HG03571 (cell line): ENCODE results near the gene SEC22B.
"Not testable (repeated sequence)": the region's sequence is repeated elsewhere in the genome, so short reads cannot be mapped to it uniquely, and the experiment has no call there.

Experiments used
- ATAC-seq: cut with Tn5 transposase; IDR thresholded peaks from one replicate; pipeline ENCODE4 v1.9.1; 2021; ENCODE audit not compliant: unreplicated experiment

Gene SEC22B

DNA sequence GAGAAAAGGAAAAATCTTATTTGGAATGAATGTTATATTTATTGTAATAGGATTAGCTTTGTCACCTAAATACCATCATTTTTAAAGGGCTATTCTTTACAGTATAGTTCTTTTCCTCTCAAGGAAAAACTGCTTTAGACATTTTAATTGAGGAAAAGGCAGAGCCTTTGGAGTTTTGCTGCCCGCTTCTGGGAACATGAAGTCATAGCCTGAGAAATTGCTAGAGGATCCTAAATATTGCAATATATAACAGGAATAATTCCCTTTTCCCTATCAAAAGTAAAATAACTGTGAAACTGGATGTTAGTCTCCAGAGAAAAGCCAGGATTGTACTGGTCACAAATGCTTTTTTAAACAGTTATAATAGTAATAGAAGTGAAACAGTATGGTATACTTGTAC lies 30.5 kb downstream of the SEC22B start:
- not testable (repeated sequence) for ATAC-seq

DNA sequence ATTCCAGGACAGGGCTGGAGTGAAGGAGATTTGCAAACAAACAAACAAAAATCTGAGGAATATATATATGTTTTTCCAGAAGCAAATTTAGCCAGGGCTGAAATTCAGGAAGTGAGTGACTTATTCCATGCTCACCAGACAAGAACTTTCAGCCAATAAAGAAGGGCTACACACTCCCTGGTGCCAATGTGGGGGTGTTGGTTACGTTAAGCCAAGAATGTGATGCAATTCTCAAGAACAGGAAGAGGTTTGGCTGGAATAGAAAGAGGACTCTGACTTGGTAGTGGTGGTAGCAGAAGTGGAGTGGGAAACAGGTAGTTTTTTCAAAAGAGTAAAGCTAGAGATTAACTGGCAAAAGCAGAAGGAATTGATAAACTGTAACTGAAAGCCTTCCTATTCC lies 31.7 kb downstream of the SEC22B start:
- not testable (repeated sequence) for ATAC-seq

DNA sequence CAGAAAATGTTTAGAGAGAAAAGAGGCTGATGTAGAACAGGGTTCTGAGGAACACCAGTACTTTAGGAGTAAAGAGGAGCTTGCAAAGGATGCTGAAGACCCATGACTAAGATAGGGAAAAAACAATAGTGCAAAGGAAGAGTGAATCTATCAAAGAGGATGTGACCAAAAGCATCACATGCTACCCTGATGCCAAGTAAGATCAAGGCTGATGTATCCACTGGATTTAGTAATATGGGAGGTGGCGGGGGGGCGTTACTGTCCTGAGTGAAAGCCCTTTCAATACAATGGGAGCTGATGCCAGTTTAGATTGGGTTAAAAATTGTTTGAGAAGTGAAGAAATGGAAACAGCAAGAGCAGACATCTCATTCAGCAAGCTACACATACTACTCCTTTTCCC lies 32.2 kb downstream of the SEC22B start:
- not testable (repeated sequence) for ATAC-seq

DNA sequence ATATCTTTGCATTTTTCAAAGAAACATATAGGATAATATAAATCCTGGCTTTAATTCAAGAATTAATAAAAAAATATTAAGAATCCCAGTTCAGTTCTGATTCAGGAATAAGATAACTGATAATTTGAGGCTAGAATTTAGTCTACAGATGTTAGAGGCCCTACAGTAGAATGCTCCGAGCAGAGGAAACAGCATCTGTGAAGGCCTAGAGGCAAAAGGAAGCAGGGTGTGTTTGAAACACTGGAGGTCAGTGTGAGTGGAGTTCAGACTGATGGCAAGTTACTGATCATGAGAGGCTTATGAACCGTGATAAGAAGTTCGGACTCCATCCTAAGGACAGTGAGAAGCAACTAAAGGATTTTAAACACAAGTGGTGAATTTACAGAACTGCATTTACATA lies 33.0 kb downstream of the SEC22B start:
- not testable (repeated sequence) for ATAC-seq

DNA sequence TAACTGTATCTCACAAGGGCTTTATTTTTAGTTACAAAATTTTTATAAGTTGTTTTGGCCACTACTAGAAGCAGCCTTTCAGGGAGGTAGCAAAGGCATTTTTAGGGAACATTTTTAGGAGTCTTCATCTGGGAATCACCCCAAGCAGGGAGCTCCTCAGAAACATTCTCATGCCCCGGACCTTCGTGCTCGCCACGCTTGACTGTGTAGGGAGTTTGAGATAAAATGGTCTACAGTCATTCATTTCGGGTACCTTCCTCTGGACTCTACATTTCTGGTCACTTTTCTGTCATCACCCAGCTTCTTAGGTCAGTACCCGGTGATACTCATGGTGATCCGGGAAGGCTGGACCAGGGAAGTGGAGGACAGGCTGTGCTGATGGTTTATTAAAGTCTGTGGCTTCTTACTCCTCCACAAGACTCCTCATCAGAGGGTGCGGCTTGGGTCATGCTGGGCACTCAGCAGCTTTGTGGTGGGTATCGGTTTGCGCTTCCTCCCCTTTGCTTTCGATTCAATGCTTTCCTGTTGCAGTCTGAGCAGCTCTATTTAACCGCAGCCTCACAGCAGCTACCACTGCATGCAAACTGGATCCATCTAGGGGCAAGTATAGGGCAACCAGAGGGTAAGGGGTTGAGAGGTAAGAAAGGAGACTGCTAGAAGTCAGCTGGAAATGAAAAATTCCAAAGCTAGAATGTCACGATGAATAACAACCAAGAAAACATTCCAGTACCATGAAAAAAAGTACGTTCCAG lies 33.6 kb downstream of the SEC22B start:
- peak; percentile 97 for ATAC-seq

DNA sequence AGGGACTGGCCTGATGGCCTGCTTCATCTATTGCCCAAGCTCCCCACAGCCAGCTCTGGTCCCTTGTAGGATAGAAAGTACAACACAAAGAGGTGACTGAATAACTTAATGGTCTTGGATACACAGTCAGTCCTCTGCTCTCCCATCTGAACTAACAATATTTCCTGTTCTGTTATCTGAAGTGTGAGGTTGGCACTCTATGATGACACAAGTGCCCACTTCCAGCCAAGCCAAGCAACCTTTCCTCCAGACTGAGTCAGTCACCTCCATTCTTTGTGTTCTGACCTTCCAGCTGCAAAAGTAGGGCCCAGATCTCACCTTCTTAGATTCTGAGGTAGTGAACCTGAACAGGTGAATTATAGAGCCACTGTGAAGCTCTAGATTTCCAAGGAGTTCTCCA lies 34.5 kb downstream of the SEC22B start:
- not testable (repeated sequence) for ATAC-seq

DNA sequence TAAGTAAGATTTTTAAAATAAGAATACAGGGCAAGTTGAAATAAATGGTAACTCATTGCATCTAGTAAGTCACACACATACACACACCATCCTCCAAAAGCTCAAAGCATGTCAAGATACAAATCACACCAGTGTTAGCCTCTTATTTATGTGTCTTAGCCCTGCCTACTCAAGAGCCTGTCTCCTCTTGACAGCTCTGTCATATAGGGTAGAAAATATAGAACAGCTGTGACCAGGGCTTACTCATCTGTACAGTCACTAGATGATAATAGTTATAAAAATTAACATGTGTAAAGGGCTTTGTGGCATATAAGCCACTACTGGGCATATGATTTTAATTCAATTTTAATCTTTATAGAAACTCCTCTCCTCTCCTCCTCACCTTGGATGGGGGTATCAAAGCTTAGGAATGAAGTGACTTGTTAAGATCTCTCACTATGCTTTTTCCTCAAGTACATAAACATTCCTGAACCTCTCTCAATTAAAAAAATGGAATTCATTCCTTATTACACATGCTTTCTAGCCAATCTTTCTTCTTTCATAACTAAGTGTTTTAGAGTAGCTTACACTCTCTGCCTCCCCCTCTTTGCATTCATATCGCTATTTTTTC lies 35.6 kb downstream of the SEC22B start:
- ATAC-seq: not testable (repeated sequence)

DNA sequence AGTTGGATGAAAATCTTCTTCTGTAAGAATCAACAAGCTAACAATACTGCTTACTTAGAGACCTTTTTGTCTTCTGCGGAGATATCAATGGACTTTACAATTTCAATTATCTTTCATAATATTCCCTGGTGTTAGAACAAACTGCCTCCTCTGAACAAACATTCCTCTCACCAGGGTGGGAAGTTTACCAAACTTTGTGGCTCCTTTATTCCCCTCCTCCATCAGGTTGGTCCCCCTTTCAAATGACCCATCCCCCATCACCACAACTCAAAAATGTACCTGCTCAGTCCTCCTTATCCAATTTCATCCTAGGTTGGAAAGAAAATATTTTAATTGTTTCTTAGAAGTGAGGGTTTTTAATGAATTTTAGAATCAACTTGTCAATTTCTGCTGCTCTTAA lies 40.2 kb downstream of the SEC22B start:
- ATAC-seq: not testable (repeated sequence)

DNA sequence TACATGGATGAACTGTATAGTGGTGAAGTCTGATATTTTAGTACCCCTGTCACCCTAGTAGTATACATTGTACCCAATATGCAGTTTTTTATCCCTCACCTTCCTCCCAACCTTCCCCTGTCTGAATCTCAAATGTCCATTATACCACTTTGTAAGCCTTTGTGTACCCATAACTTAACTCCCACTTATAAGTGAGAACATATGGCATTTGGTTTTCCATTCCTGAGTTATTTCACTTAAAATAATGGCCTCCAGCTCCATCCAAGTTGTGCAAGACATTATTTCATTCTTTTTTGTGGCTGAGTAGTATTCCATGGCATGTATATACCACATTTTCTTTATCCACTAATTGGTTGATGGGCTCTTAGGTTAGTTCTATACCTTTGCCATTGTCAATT lies 42.4 kb downstream of the SEC22B start:
- not testable (repeated sequence) for ATAC-seq

DNA sequence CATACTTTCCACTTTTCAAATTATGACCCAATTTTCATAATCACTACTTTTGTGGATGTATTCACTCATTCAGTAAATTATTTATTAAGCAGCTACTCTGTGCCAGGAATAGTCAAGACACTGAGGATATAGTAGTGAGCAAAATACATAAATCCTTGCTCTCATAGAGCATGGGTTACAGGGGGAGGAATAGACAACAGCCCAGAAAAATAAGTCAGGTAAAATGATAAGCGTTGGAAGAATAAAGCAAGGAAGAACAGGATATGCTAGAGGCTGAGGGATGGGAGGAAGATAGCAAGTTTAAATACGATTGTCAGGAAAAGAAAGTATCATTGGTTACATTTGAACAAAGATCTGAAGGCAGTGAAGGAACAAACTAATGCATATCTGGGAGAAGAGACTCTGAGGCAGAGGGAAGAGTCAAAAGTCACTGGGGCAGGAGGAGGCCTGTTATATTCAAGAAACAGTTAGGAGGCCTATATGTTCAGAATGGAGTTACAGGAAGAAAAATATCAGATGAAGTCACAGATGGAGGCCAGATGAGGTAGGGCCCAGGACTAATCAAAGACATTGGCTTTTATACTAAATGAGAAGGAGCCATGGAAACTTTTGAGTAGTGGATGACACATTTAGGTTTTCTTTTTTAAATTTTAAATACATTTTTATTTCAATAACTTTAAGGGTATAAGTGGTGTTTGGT lies 42.9 kb downstream of the SEC22B start:
- ATAC-seq: no peak

DNA sequence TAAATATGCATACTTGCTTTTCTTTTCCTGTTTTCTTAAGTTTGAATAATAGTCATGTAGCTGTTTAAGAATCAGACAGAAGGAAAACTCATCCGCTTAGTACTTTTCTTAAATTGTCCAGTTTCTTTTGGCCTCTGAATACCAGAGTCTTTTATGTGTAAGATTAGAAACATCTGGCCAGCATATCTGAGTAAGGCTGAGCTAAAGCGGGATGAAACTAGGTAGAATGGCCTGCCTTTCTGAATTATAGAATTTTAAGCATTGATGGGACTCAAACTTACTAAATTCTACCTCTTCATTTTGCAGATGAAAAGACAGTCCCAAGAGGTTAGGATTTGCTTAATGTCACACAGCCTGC lies 43.9 kb downstream of the SEC22B start:
- ATAC-seq: not testable (repeated sequence)

DNA sequence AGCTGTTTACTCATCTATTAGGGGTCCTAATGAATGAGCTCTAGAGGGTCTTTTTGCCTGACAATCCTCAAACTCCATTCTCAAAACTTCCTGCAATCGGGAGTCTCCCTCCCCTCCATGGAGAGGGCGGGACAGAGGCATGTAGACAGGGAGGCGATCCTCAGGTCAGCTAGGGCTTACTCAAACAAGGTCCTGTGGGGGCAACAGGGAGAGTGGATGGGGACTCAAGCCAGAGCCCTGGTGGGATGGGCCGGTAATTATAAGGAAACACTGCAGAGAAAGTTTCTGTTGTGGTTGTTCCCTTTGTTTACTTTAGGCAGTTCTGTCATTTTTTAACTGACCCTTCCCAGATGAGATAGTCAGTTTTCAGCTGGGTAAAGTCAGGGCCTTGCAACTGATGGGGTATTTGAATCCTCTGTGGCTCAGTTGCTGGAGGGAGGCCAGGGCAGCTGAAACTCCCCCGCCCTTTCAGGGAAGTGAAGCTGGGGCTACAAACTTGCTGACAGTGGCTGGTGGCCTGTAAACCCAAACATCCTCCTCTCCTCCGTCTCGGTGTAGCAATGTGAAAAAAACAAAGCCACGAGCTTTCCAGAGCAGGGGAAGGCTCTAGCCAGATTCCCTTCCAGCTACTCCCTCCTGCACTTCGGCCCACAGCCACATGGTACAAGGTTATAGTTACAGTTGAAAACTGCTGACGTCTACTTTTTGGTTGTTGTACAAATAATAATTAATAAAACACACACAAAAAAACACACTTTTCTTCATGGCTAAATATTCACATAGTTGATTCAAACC lies 44.5 kb downstream of the SEC22B start:
- peak; percentile 60 for ATAC-seq

DNA sequence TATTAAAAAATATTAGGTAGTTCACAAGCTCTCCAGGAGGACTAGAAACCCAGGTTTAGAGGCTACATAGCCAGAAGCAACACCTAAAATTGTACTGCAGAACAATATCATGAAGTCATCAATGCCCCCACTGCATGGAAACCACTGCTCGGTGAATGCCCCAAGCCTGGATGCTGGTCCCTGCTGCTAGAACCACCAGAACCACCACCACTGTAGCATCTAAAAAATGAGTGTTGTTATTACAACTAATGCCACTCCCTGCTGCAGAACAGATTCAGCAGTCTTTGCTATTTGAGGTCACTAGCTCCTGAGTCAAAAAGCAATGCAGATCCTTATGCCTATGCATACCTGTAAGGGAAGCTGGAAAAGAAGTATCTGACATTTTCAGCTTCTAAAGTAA lies 48.4 kb downstream of the SEC22B start:
- not testable (repeated sequence) for ATAC-seq

DNA sequence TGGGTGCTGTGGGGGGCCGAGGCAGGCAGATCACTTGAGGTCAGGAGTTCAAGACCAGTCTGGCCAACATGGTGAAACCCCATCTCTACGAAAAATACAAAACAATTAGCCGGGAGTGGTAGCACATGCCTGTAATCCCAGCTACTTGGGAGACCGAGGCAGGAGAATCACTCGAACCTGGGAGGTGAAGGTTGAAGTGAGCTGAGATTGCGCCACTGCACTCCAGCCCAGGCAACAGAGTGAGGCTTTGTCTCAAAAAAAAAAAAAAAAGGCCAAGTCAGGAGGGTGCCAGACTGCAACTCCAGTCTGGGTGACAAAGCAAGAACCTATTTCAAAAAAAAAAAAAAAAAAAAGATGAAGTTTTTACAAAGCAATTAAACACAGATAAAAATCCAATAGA lies 50.1 kb downstream of the SEC22B start:
- not testable (repeated sequence) for ATAC-seq

DNA sequence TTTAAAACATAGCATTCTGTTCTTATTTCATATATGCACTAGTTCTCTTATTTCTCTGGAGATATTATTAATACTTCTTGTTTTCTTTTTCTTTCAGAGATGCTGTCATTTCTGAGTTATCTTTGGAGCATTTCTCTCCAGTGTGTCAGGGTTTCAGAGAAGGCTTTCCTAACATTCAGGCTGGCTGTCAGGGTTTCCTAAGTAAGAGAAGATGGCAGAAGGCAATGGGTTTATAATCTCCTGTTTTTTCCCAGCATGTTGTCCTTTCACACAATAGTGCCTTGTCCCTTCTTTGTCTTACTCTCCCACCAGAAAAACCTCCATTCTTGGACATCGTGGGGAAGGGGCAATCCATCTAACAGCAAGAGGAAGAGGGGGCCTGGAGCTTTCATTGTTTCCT lies 51.7 kb downstream of the SEC22B start:
- ATAC-seq: not testable (repeated sequence)

DNA sequence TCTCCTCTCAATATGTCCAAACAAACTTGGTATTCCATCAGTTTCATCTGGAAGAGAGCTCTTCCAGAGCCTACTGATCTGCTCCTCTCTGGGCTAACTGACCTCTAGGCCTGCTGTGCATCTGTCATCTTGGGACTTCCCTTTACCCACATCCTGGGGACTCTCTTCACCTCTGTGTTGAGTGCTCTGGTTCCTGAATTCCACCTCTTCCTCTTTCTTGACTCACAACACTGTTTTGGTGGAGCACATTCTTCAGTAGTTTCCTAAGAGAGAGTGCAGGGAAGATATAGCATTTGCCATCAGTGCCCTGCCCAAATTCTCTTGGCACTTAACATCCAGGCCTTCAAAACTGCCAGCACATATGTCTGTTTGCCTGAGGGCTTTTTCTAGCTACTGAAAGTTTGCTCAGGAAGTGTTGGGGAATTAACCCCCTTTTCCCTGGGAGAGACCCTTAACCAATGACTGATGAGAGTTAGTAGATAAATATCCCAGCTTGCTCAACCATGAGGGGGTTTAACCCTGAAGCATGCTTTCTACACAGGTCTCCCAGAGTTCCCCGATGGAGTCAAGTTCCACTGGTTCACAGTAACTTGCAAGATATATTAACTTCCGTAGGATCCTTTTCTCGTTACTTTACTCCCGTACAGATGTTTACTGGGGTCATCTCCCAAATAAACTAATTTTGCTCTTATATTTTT lies 52.4 kb downstream of the SEC22B start:
- ATAC-seq: peak; percentile 53

DNA sequence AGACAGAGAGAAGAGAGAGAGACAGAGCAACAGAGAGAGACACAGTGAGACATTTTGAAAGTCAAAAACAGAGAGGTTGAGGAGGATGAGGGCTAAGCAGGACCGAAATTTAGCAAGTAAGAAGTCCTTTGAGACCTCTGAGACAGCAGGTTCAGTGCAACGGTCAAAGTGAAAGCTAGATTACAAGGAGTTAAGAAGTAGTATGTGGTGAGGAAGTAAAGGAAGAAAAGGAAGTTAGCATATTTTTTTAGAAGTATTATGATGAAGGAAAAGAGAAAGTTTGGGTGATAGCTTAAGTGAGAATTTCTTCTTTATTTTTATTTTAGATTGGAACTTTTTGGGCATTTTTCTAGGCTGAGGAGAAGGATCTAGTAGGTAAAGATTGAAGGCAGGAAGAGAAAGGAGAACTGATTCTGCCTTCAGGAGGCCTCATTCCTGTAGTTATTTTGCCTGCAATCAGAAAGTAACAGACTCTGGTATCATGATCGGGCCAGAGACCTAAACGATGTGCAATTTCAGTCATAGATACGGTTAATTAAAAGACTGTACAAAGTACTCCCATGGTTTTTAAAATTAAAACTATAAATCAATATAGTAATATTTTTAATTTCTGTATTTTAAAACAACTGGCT lies 53.9 kb downstream of the SEC22B start:
- peak; percentile 78 for ATAC-seq

DNA sequence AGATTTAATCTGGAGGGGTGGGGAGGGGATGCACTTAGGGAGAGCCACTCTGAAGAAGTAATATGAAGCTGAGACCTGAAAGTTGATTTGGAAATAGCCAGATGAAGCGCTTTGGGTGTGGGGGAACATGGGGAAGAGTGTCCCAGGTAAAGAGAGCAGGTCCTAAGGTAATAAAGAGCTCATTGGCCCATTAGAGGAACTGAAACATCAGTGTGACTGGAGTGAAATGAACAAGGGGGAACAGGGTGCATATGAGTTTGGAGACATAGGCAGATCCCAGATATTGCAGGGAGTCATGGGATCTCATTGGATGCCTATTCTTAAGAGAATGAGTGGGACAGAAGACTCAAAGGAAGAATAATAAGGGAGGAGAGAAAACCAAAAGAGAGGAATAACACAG lies 54.5 kb downstream of the SEC22B start:
- not testable (repeated sequence) for ATAC-seq

DNA sequence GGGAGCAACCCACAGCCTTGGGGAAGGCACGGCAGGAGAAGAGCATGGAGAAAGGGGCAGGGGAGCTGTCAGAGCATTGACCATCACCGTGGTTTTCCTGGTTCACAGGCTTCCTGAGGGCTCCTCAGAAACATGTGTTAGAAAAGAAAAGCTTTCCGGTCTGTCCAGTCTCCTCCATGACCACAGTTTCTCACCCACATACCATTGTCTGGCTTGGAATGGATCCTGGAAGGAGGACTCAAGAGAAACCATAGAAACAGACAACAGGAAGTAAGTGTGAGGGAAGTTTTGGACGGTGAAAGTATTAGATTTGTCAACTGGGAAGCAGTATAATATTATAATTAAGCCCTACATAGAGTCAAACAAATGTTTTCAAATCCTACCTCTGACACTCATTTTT lies 55.8 kb downstream of the SEC22B start:
- ATAC-seq: not testable (repeated sequence)
